A673 (cell line): ENCODE measurements around the gene LILRB1.
"Not testable (repeated sequence)": the region's sequence is repeated elsewhere in the genome, so short reads cannot be mapped to it uniquely, and the experiment has no call there.

Experiments
- EZH2 ChIP-seq: fragments of 200-600 bp; sonication (generic); IDR thresholded peaks from 2 replicates; pipeline ENCODE4 v1.6.1; 2017; ENCODE audit warnings: borderline replicate concordance, low read depth, mild to moderate bottlenecking, mixed read lengths, antibody characterized with exemption, low read length; ENCODE audit not compliant: poor library complexity, severe bottlenecking
- TF ChIP-seq, protein P1 (sequence below): fragments of 300-800, 200-600 bp; sonication (generic); conservative IDR thresholded peaks from 2 replicates; pipeline ENCODE4 v1.5.1; 2017; ENCODE audit warnings: low read depth, mild to moderate bottlenecking, antibody characterized with exemption, low read length, moderate library complexity, mixed read lengths

DNA sequence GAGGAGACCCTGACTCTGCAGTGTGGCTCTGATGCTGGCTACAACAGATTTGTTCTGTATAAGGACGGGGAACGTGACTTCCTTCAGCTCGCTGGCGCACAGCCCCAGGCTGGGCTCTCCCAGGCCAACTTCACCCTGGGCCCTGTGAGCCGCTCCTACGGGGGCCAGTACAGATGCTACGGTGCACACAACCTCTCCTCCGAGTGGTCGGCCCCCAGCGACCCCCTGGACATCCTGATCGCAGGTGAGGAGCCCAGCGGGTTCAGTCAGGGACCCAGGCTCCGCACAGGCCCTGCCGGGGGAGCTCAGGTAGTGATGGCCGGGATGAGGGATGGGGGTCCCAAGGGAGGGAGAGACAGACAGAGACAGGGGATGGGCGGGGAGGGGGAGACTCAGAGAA is 2.2 kb downstream of the LILRB1 start:
- TF ChIP-seq EZH2 = not testable (repeated sequence)
- TF ChIP-seq, protein P1, sequence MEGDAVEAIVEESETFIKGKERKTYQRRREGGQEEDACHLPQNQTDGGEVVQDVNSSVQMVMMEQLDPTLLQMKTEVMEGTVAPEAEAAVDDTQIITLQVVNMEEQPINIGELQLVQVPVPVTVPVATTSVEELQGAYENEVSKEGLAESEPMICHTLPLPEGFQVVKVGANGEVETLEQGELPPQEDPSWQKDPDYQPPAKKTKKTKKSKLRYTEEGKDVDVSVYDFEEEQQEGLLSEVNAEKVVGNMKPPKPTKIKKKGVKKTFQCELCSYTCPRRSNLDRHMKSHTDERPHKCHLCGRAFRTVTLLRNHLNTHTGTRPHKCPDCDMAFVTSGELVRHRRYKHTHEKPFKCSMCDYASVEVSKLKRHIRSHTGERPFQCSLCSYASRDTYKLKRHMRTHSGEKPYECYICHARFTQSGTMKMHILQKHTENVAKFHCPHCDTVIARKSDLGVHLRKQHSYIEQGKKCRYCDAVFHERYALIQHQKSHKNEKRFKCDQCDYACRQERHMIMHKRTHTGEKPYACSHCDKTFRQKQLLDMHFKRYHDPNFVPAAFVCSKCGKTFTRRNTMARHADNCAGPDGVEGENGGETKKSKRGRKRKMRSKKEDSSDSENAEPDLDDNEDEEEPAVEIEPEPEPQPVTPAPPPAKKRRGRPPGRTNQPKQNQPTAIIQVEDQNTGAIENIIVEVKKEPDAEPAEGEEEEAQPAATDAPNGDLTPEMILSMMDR = not testable (repeated sequence)
